Measurements from ENCODE around the gene KIF18B. TPM values are rescaled to one million over a fixed set of nuclear protein-coding genes. Genes with fewer than 3 reads are reported as not detected.

Gene KIF18B
- total and polyA plus RNA-seq, 2 of the 8 experiments (the other 6 are each of a cell fraction or from before 2014, with no cell fraction given) = 39.0 to 59.4 TPM

GRCh38 chr17:44972953-44973352 is 25.4 kb upstream of the KIF18B start (continued):
- TF ChIP-seq CHD7 (IDR thresholded peaks at IDR 0.05; ENCODE audit: insufficient replicate concordance, low read length) (no peak), EGR1 (IDR thresholded peaks at IDR 0.05; ENCODE audit: borderline replicate concordance, low read depth, low read length) (no peak), USF2 (IDR thresholded peaks at IDR 0.05; ENCODE audit: low read length) (no peak), BACH1 (IDR thresholded peaks at IDR 0.05; ENCODE audit: low read length) (no peak), PHF8 (conservative IDR thresholded peaks at IDR 0.05; ENCODE audit: low read depth, low read length) (no peak), POLR2AphosphoS5 (IDR thresholded peaks at IDR 0.05; ENCODE audit: low read depth, low read length) (no peak), POU5F1 (IDR thresholded peaks at IDR 0.05; ENCODE audit: low read depth, low read length) (no peak), TAF7 (optimal IDR thresholded peaks at IDR 0.05; ENCODE audit: borderline replicate concordance, low read depth, low read length) (no peak), TEAD4 (IDR thresholded peaks at IDR 0.05; ENCODE audit: low read depth, low read length) (no peak), SRF (IDR thresholded peaks at IDR 0.05; ENCODE audit: low read depth, low read length) (no peak), SIX5 (IDR thresholded peaks at IDR 0.05; ENCODE audit: low read depth, low read length) (no peak)
